ENCODE measurements around the gene UBE2F.

DNA sequence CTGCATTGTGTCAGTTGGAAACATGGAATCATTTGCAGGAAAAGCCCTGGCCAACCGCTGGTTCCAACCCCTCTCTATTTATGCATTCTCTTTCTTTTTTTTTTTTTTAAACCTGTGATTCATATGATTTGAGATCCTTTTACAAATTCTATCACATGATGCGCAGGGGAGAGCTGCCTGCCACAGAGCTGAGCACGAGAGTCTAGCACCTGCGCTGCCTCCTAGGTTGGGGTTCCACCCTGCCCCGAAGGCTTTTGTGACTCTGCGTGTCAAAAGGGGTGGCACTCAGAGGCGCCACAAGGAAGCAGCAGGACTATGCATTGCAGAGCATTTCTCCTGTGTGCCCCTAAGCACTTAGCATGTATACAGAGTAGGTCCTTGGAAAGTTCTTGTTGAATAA is 116.0 kb downstream of the UBE2F start:
- TF ChIP-seq, protein P1, sequence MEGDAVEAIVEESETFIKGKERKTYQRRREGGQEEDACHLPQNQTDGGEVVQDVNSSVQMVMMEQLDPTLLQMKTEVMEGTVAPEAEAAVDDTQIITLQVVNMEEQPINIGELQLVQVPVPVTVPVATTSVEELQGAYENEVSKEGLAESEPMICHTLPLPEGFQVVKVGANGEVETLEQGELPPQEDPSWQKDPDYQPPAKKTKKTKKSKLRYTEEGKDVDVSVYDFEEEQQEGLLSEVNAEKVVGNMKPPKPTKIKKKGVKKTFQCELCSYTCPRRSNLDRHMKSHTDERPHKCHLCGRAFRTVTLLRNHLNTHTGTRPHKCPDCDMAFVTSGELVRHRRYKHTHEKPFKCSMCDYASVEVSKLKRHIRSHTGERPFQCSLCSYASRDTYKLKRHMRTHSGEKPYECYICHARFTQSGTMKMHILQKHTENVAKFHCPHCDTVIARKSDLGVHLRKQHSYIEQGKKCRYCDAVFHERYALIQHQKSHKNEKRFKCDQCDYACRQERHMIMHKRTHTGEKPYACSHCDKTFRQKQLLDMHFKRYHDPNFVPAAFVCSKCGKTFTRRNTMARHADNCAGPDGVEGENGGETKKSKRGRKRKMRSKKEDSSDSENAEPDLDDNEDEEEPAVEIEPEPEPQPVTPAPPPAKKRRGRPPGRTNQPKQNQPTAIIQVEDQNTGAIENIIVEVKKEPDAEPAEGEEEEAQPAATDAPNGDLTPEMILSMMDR (conservative IDR thresholded peaks at IDR 0.05 in 1 of 2, IDR thresholded peaks at IDR 0.05 in 1 of 2; ENCODE audit: low read depth in 1 of 2, low read length in 2 of 2) = no peak
- no peak for TF ChIP-seq EZH2 (IDR thresholded peaks at IDR 0.05; ENCODE audit: low read length, missing control alignments)

Data from fibroblast of lung (primary cell).